SJSA1 (cell line): ENCODE results near the gene FRMPD4. TPM values are rescaled to one million over a fixed set of nuclear protein-coding genes. Genes with fewer than 3 reads are reported as not detected.

Experiments
- DNase-seq, 2 experiments: peaks; one replicate each; pipeline ENCODE4 v3.0.0-alpha.2; 2015 to 2020; ENCODE audit warnings: low spot score in 2 of 2, low read depth in 1 of 2
- H3K27ac ChIP-seq: fragments of 250-450 bp; sonication (Bioruptor Pico); 2 replicates; pipeline ENCODE4 v1.5.1; 2020; ENCODE audit warnings: mild to moderate bottlenecking, moderate library complexity
- H3K27me3 ChIP-seq: fragments of 250-450 bp; sonication (Bioruptor Pico); replicated peaks from 2 replicates; pipeline ENCODE4 v1.5.1; 2020; ENCODE audit warnings: mild to moderate bottlenecking, moderate library complexity
- H3K36me3 ChIP-seq: fragments of 250-450 bp; sonication (Bioruptor Pico); 2 replicates; pipeline ENCODE4 v1.5.1; 2020; ENCODE audit warnings: mild to moderate bottlenecking
- H3K4me1 ChIP-seq: fragments of 250-450 bp; sonication (Bioruptor Pico); replicated peaks from 2 replicates; pipeline ENCODE4 v1.6.1; 2021; ENCODE audit warnings: mild to moderate bottlenecking
- H3K4me3 ChIP-seq: fragments of 250-450 bp; sonication (Bioruptor Pico); 2 replicates; pipeline ENCODE4 v1.5.1; 2020; ENCODE audit warnings: mild to moderate bottlenecking
- H3K9me3 ChIP-seq: fragments of 250-450 bp; sonication (Bioruptor Pico); replicated peaks from 2 replicates; pipeline ENCODE4 v1.5.1; 2020; ENCODE audit warnings: mild to moderate bottlenecking
- total RNA-seq: library from RNA; depleted of rRNA; stranded (reverse); fragments of >200 nt; shearing (Covaris generic); gene quantifications from 2 replicates; pipeline ENCODE4 v1.2.3, GENCODE V29; 2014

FRMPD4 gene
- total RNA-seq, 1 experiment from 2014 or later: 0.03 TPM

- DNase-seq: no peak
- H3K9me3 ChIP-seq: no peaks in the 10 kb centered on the region
Measured at GRCh38 chrX:12747433-12747832, 609.2 kb downstream of the FRMPD4 start.

GRCh38 chrX:12751887-12752286, 613.6 kb downstream of the FRMPD4 start:
- Histone ChIP-seq H3K9me3 (no peaks in the 10 kb centered on the region), H3K4me1 (no peaks in the 10 kb centered on the region), H3K27ac (no peak overlapping the region), H3K36me3 (no peaks in the 10 kb centered on the region), H3K27me3 (no peaks in the 10 kb centered on the region), H3K4me3 (no peak overlapping the region)
- no peak for DNase-seq

More at GRCh38 chrX:12747433-12747832, 609.2 kb downstream of the FRMPD4 start:
- H3K27ac ChIP-seq: no peak overlapping the region
- no peaks in the 10 kb centered on the region for H3K4me1 ChIP-seq
- H3K36me3 ChIP-seq: no peaks in the 10 kb centered on the region
- H3K27me3 ChIP-seq: no peaks in the 10 kb centered on the region
- no peak overlapping the region for H3K4me3 ChIP-seq

- DNase-seq: no peak
- Histone ChIP-seq H3K36me3 (no peaks in the 10 kb centered on the region), H3K4me3 (no peak overlapping the region), H3K27ac (no peak overlapping the region), H3K4me1 (no peaks in the 10 kb centered on the region), H3K27me3 (no peaks in the 10 kb centered on the region), H3K9me3 (no peaks in the 10 kb centered on the region)
Measured at GRCh38 chrX:12753366-12753765, 615.1 kb downstream of the FRMPD4 start.

DNA sequence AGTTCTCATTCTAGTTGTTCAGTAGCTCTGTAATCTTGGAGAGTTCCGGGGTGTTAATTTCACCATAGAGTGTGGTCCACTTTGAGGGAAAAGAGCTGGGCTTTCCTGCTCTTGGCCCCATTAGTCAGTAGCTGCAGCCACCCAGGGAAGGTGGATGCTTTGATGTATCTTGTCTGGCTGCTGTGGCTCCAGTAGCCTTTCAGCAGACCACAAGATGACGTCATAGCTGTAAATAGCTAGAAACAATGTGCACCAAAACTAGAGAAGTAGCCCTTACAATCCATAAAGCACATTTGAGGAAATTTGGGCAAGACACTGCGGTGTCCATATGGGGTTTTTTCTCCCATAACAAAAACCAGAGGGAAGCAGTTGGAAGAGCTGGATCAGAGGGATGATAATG, 620.0 kb downstream of the FRMPD4 start:
- H3K4me1 ChIP-seq: no peaks in the 10 kb centered on the region

DNA sequence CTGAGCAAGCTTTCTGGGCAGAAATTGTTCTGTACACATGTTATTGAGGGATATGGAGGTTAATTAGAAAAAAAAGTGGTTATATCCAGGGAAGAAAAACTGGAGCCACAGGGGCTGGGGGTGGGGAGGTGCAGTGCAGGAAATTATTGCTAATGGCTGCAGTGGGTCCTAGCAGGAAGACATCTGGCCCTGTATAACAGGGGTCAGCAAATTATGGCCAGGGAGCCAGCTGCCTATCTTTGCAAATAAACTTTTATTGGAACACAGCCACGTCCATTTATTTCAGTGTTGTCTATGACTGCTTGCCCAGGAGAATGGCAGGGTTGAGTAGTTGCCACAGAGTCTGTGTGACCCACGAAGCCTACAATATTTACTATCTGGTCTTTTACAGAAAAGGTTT, 629.6 kb downstream of the FRMPD4 start:
- H3K36me3 ChIP-seq: no peaks in the 10 kb centered on the region
- H3K27ac ChIP-seq: no peak overlapping the region
- H3K4me1 ChIP-seq: no peaks in the 10 kb centered on the region
- no peaks in the 10 kb centered on the region for H3K9me3 ChIP-seq
- no peak for DNase-seq
- H3K4me3 ChIP-seq: no peak overlapping the region
- no peaks in the 10 kb centered on the region for H3K27me3 ChIP-seq

More for the DNA sequence above, 620.0 kb downstream of the FRMPD4 start:
- no peak for DNase-seq
- no peak overlapping the region for H3K4me3 ChIP-seq
- no peaks in the 10 kb centered on the region for H3K9me3 ChIP-seq
- no peaks in the 10 kb centered on the region for H3K36me3 ChIP-seq
- no peak overlapping the region for H3K27ac ChIP-seq
- H3K27me3 ChIP-seq: no peaks in the 10 kb centered on the region

DNA sequence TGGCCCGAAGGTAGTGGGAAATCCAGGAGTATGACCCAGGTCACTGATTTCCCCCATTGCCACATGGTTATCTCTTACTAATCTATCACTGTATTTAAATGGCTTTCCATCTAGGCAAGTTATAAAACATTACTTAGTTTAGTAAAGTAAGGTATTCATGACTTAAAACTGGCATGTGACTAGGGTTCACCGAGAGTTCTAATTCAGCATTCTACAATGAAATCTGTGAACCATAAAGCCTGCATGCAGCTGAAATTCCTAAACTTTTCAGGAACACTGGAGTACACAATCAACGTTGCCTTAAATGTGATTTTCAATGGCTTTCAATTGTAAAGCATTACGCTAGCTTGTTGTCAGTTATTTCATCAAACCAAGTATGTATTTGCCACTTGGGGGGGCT, 630.2 kb downstream of the FRMPD4 start:
- Histone ChIP-seq H3K27ac (no peak overlapping the region), H3K9me3 (no peaks in the 10 kb centered on the region), H3K4me3 (no peak overlapping the region), H3K27me3 (no peaks in the 10 kb centered on the region), H3K4me1 (no peaks in the 10 kb centered on the region), H3K36me3 (no peaks in the 10 kb centered on the region)
- no peak for DNase-seq

DNA sequence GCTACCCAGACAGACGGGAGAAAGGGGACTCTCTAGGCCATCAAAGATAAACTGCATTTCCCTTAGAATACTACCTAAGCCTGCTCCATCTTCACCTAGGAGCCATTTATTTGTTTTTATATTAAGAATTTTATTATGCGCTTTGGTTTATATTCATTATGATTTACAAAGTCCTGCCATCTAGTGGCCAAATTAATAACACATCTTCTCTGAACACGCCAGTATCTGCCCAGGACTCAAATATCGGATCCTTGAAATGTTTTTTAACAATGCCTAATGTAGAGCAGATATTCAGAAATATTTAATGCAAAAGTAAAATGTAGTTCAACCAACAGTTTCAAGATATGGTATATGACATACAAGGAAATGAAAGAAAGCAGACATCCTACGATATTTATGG, 632.2 kb downstream of the FRMPD4 start:
- no peaks in the 10 kb centered on the region for H3K4me1 ChIP-seq
- no peaks in the 10 kb centered on the region for H3K36me3 ChIP-seq
- no peak overlapping the region for H3K4me3 ChIP-seq
- DNase-seq: no peak
- H3K9me3 ChIP-seq: no peaks in the 10 kb centered on the region
- H3K27me3 ChIP-seq: no peaks in the 10 kb centered on the region
- H3K27ac ChIP-seq: no peak overlapping the region

DNA sequence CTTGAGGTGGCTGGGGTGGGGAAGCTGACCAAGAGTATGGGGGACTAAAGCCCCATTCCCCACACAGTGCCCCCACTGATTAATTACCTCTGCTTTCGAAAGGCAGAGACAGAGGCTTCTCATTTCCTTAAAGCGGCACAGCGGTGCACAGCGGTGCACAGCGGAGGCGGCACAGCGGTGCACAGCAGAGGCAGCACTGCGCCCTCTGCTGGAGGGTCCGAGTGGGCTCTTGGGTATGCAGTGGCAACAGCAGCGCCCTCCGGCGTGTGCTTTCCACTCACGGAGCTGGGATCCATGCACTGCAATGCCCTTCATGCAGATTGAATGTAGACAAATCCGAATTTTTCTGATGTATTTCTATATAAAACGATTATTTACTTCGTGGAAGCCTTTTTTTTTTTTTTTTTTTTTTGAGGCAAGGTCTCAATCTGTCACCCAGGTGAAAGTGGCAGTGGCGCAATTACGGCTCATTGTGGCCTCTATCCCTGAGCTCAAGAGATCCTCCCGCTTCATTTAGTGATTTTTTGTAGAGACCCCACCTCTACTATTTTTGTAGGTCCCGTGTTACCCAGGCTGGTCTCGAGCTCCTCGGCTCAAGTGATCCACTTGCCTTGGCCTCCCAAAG, 633.3 kb downstream of the FRMPD4 start:
- Histone ChIP-seq H3K9me3 (no peaks in the 10 kb centered on the region), H3K4me3 (no peak overlapping the region), H3K27me3 (no peaks in the 10 kb centered on the region), H3K36me3 (no peaks in the 10 kb centered on the region), H3K27ac (no peak overlapping the region), H3K4me1 (no peaks in the 10 kb centered on the region)
- DNase-seq: no peak
